ENCODE measurements around the gene LEUTX. TPM values are rescaled to one million over a fixed set of nuclear protein-coding genes. Genes with fewer than 3 reads are reported as not detected.

Gene LEUTX
- total RNA-seq, 1 donor from 2014 or later: not detected

DNA sequence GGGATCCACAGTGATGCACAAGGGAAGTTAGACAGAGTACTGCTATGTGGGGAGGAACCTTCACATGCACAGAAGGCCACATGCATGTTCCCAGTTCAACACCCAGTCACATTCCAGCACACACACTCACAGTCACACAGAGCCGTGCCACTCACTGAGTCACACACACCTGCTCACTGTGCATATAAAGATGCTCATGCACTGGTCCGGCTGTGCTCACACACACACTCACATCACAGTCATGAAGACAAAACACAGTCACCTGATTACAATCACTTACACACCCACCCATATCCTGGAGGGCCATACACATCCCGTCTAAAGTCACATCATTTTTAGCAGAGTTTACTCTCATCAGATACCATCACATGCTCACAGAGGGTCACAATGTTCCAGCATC lies 41.3 kb upstream of the LEUTX start:
- peaks cover 6% of the 10 kb centered on the region for H3K27me3 Mint-ChIP-seq (ENCODE audit: insufficient read depth, low read depth)
- H3K4me1 Mint-ChIP-seq: no peaks in the 10 kb centered on the region
- H3K9me3 Mint-ChIP-seq: no peaks in the 10 kb centered on the region
- no peaks in the 10 kb centered on the region for H3K4me1 ChIP-seq
- no peaks in the 10 kb centered on the region for H4K20me1 ChIP-seq (ENCODE audit: low read depth)
- H3K79me2 ChIP-seq (ENCODE audit: low read depth): no peaks in the 10 kb centered on the region
- H3K9me3 ChIP-seq (ENCODE audit: low read depth): no peaks in the 10 kb centered on the region
- H2AFZ ChIP-seq (replicated peaks): no peak overlapping the region
- no peak overlapping the region for H3K27ac ChIP-seq
- H3K9ac ChIP-seq: no peak overlapping the region
- no peak for DNase-seq (ENCODE audit: low spot score)
- no peak overlapping the region for H3K4me3 ChIP-seq
- H3F3A ChIP-seq (ENCODE audit: low read depth): no peaks in the 10 kb centered on the region
- H3K4me3 Mint-ChIP-seq: no peak overlapping the region
- no peaks in the 10 kb centered on the region for H3K36me3 ChIP-seq
- H3K36me3 Mint-ChIP-seq: no peaks in the 10 kb centered on the region
- no peak overlapping the region for H3K4me2 ChIP-seq
- H3K27me3 ChIP-seq: no peaks in the 10 kb centered on the region
- no peak overlapping the region for H3K27ac Mint-ChIP-seq
- TF ChIP-seq CTCF (IDR thresholded peaks at IDR 0.05) (no peak), EZH2phosphoT487 (IDR thresholded peaks at IDR 0.05) (no peak), EZH2 (IDR thresholded peaks at IDR 0.05) (no peak)

DNA sequence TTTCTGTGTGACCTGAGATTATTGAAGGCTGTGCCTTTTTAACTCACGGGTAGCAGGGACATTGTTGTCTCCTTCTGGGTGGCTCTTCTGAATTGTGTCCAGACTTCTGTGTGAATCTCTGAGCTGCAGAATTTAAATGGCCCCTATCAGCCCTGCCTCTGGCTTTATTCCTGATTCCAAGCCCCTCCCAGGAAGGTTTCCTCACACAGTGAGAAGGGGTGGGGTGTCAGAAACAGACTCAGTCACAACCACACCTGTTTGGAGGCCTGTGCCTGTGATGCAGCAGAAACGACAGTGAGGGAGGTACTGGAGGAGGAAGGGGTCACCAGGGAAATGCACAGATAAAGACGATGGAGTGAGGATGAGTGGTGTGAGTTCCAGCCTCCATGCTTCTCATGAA lies 40.8 kb upstream of the LEUTX start, which contains the start of gene CLC:
Gene CLC, minus strand, starts transcription at position 139 of the 400 bp plus-strand sequence. Its CDS starts 77 bp downstream, at position 62.
- Histone ChIP-seq H3K4me3 (no peak within 1 kb of the TSS), H4K20me1 (ENCODE audit: low read depth) (no peaks in the 10 kb centered on the region), H3K27me3 (no peaks in the 10 kb centered on the region), H3K4me1 (no peaks in the 10 kb centered on the region), H2AFZ (replicated peaks) (no peak within 1 kb of the TSS), H3K36me3 (no peaks in the 10 kb centered on the region), H3K79me2 (ENCODE audit: low read depth) (no peaks in the 10 kb centered on the region), H3K9me3 (ENCODE audit: low read depth) (no peaks in the 10 kb centered on the region), H3K27ac (no peak within 1 kb of the TSS), H3F3A (ENCODE audit: low read depth) (no peaks in the 10 kb centered on the region), H3K4me2 (no peak within 1 kb of the TSS), H3K9ac (no peak within 1 kb of the TSS)
- H3K27me3 Mint-ChIP-seq (ENCODE audit: insufficient read depth, low read depth): peaks cover 6% of the 10 kb centered on the region
- H3K9me3 Mint-ChIP-seq: no peaks in the 10 kb centered on the region
- no peak for DNase-seq (ENCODE audit: low spot score)
- H3K27ac Mint-ChIP-seq: no peak within 1 kb of the TSS
- H3K4me3 Mint-ChIP-seq: no peak within 1 kb of the TSS
- no peaks in the 10 kb centered on the region for H3K36me3 Mint-ChIP-seq
- TF ChIP-seq EZH2 (IDR thresholded peaks at IDR 0.05) (no peak), CTCF (IDR thresholded peaks at IDR 0.05) (no peak), EZH2phosphoT487 (IDR thresholded peaks at IDR 0.05) (no peak)
- no peaks in the 10 kb centered on the region for H3K4me1 Mint-ChIP-seq

DNA sequence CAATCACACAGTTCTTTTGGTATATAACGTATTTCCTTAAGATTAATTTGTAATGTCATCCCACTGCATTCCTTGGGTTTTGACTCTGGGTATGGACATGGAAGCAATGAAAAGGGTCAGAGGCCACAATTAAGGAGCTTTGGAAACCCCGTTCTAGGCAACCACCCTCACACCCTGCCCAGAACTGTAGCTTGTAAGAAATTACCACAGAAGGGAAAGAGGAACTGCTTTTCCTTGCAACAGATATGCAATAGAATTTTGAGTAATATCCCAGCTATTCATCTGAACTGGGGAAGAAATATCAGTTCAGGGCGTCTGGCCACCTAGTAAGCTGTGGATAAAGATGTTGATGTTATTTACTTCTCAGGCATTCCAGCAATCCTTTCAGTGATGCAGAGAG lies 39.8 kb upstream of the LEUTX start:
- DNase-seq (ENCODE audit: low spot score): no peak
- H3K9me3 ChIP-seq (ENCODE audit: low read depth): peaks cover 3% of the 10 kb centered on the region
- TF ChIP-seq CTCF (IDR thresholded peaks at IDR 0.05) (no peak), EZH2phosphoT487 (IDR thresholded peaks at IDR 0.05) (no peak)
- Mint-ChIP-seq H3K9me3 (no peaks in the 10 kb centered on the region), H3K4me3 (no peak overlapping the region), H3K27ac (no peak overlapping the region), H3K4me1 (no peaks in the 10 kb centered on the region), H3K27me3 (ENCODE audit: insufficient read depth, low read depth) (peaks cover 6% of the 10 kb centered on the region), H3K36me3 (no peaks in the 10 kb centered on the region)
- H3F3A ChIP-seq (ENCODE audit: low read depth): no peaks in the 10 kb centered on the region
- no peaks in the 10 kb centered on the region for H3K79me2 ChIP-seq (ENCODE audit: low read depth)
- no peak overlapping the region for H3K27ac ChIP-seq
- no peak overlapping the region for H3K4me3 ChIP-seq
- no peak overlapping the region for H2AFZ ChIP-seq (replicated peaks)
- H4K20me1 ChIP-seq (ENCODE audit: low read depth): no peaks in the 10 kb centered on the region
- no peak overlapping the region for H3K9ac ChIP-seq
- H3K4me2 ChIP-seq: no peak overlapping the region
- H3K27me3 ChIP-seq: no peaks in the 10 kb centered on the region
- no peaks in the 10 kb centered on the region for H3K36me3 ChIP-seq
- H3K4me1 ChIP-seq: no peaks in the 10 kb centered on the region

Measured in neural progenitor cell (in vitro differentiated cells).